Measurements from ENCODE around the gene SYT14.
"Not testable (repeated sequence)": the region's sequence is repeated elsewhere in the genome, so short reads cannot be mapped to it uniquely, and the experiment has no call there.

Gene SYT14

DNA sequence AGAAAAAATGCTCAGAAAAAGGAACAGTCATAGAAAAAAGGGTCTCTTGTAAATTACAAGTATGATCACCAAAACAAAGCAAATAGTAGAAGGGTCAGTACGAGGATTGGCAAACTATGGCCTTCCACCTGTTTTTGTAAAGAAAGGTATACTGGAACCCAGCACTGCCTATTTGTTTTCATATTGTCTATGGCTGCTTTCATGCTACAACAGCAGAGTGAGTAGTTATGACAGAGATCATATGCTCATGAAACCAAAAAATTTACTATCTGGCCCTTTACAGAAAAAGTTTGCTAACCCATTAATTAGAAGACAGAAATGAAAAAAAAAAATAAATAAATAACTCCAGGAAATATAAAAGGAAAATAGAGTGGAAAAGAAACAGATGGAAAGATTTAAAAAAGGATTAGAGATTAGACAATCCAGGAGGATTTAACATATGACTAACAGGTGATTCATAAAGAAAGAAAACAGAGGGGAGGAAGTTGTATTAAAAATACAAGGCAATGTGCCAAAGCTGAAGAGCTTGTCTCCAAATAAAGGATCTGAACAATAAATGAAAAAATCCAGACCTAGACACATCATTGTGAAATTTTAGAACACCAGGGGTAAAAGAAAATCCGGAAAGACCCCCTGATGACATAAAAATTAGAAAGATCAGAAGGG, 186.0 kb downstream of the SYT14 start:
- DNase-seq = no peak

DNA sequence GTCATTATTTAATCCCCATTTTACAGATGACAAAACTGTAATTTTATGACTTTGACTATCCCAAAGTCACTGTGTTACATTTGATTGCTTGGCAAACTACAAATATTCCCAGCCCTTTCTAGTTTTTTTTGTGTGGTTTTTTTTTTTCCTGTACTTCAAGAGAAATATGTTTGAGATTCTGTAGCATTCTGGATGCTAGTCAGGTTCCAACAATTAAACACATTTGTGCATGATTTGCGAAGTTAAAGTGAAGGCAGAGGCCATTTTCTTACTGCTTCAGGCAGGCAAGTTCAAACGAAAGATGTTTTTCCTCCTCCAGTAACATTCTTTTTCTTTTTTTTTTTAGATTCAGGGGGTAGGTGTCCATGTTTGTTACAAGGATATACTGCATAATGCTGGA, 186.7 kb downstream of the SYT14 start:
- DNase-seq = no peak

DNA sequence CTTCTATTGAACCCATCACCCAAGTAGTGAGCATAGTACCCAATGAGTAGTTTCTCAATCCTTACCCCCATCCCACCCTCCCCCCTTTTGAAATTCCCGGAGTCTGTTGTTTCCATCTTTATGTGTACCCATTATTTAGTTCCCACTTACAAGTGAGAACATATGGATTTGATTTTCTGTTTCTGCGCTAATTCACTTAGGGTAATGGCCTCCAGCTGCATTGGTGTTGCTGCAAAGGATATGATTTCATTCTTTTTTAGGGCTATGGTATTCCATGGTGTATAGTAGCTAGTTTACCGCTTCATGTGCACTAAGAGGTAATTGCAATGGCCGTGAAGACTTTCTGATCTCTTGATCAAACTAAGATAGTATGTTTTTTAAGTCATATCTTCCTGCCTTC, 187.1 kb downstream of the SYT14 start:
- no peak for DNase-seq

DNA sequence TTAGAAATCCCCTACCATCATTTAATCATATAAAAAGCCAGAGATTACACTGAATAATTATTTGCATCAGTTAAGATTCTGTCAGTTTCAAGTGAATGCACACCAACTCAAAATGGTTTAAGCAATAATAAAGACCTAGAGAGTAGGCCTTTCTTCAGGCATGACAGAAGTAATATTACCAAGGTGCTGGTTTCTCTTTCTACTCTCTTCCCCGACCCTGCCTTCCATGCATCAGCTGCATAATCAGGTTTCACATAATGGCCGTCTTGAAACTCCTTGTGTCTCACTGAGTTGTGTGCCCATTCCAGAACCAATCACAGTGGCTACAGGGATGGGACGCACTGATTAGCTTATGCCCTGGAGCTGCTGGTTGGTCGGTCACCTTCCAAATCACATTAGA, 191.1 kb downstream of the SYT14 start:
- DNase-seq = no peak

DNA sequence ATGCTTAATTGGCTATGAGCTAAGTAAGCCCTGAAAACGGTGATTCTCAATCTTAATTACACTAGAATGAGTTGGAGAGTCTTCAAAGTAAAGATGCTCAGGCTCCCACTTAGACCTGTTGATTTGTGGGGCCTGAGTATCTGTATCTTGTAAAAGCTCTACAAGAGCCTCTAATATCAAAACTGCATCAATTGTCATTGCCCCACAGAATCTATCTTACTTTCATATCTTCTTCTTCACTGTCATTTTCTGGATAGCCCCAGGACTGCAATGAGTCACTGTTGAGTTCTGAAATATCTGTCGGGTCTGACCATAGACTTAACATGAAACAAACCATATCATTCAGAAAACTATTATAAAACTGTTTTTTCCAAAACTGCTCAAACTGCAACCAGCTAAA, 191.7 kb downstream of the SYT14 start:
- no peak for DNase-seq

DNA sequence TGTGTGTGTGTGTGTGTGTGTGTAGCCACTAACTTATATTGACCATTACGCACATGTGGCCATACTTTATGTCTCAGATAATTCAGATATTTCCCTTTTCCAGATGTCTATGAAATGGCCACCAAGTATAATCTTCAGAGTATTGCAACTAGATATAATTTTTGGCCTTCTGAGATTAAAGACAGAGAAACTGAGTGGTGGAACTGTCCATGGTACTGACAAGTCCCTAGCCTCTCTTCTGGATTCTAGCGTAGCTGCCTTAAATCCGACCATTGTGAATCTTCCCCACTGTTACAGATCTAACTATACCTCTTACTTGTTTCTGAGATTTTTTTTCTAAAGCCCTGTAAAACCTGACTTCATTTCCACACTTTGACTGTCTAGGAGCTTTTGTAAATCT, 194.6 kb downstream of the SYT14 start:
- DNase-seq = no peak

DNA sequence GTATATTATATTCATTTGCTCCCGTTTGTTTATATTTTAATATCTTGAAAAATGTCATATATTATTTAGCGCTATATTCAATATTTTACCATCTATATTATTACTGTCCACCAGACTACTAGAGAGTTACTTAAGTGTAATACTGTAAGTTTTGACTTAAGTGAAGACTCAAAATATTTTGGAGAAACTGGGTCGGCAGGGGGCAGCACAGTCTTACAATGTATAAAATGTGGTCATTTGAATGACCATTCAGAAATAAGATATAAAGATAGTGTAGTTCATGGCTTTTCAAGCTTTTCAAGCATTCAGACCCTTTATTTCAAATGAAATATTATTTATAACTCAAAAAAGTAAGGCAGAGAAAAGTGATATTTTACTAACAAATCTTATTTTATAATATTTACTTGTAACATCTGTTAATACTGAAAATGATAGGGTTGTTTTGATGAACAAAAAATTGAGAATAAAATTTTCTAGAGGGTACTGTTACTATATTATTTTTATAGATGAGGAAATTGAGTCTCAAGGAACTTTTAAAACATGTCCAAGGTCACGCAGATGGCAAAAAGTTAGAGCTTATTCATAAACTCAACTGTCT, 205.5 kb downstream of the SYT14 start:
- DNase-seq = no peak

DNA sequence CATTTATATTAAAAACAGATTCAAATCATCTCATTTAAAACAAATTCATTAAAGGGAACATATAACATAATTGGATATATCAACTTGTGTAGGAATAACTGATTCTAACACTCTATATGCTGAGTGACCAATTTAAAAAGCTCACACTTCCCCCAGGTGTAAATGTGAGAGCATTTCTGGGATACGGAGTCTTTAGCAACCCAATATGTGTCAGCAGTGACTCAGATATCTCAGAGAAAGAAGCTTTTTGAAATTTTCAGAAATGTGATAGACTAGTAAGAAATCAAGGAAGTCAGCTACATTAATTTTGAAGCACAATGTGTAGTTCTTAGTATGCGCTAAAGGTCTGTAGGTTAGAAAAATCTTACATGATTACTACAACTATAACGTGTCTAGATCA, 206.7 kb downstream of the SYT14 start:
- DNase-seq = no peak

DNA sequence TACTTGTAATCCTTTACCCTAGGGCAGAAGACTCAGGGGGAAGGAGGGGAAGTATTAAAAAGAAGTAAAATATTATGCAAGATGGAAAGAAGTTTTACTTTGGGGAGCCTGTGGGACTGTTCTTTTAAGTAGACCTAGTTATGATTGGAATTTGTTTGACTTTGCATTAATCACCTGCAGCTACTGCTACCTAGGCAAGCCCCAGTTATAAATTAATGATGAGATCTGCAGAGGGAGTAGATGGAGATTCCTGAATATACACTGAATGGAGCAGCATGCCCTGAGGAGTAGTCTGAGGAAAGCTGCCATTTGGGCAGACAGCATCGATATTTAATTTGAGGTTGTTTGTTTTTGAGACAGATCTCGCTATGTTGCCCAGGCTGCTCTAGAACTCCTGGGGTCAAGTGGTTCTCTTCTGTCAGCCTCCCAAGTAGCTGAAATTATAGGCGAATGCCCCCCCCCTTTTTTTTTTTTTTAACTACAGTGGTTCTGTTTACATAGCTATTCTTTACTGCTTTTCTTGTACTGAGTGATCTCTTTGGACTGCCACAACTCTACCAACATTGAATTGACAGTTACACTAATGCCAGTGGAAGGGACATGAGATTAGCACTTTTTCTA, 213.1 kb downstream of the SYT14 start:
- no peak for DNase-seq

DNA sequence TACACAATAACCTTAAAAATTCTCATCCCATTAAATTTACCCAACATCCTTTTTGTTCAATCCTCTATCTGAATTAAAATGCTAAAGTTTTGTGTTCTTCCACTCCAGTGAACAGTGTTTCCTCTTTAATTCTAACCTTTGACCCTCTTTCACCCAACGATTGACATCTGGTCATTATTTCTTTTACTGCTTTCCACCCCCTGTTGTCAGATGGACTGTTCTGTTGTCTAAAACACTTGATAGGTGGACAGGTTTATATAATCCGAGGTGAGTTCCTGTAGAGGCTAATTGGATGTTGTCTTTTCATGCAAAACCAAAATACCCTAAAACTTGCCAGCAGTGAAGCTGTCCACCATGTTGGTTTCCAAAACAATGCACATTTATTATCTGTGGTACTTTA, 221.2 kb downstream of the SYT14 start:
- DNase-seq = no peak

DNA sequence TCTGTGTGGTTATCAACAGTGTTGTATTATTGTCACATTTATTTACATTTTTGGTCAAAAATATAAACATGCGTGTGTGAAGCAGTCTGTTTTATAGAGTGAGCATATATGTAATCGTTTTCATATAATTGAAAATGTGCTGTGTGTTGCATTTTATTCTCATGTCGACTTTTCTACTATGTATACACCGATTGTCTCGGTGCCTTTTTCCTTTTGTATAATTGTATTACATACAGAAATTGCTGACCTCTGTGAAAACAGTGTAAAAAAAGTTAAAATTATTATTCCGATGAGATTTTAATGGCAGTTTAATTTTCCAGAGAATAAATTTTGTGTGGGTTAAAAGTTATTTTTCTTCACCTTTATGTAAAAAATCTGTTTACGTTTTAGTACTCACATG, 232.2 kb downstream of the SYT14 start:
- DNase-seq = no peak

DNA sequence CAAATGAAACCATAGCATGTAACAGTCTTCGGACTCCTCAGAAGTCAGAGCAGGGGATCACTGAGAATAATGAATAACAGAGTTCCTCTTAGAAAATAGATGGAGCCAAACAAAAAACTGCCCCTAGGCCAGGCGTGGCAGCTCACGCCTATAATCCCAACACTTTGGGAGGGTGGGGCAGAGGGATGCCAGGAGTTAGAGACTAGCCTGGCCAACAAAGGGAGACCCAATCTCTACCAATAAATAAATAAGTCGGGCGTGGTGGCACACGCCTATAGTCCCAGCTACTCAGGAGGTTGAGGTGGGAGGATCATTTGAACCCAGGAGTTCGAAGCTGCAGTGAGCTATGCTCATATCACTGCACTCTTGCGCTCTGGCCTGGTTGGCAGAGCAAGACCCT, 236.1 kb downstream of the SYT14 start:
- DNase-seq = no peak

DNA sequence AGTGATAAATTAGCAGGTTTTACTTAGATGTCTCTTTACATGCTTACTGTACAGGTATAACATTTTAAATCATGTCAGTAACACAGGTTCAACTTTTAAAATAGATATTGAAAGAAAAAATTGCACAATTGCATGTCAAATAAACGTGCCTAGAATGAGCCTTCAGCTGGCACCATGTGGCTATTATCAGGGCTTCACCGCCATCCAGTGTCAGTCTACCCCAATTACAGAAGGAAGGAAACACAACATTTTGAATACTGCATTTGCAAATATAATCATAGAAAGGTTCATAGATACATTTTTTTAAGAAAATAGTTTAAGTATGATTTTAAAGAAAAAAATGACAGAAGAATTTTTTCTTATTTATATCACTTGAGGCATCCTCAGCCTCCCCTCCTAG, 247.0 kb downstream of the SYT14 start:
- DNase-seq = no peak

DNA sequence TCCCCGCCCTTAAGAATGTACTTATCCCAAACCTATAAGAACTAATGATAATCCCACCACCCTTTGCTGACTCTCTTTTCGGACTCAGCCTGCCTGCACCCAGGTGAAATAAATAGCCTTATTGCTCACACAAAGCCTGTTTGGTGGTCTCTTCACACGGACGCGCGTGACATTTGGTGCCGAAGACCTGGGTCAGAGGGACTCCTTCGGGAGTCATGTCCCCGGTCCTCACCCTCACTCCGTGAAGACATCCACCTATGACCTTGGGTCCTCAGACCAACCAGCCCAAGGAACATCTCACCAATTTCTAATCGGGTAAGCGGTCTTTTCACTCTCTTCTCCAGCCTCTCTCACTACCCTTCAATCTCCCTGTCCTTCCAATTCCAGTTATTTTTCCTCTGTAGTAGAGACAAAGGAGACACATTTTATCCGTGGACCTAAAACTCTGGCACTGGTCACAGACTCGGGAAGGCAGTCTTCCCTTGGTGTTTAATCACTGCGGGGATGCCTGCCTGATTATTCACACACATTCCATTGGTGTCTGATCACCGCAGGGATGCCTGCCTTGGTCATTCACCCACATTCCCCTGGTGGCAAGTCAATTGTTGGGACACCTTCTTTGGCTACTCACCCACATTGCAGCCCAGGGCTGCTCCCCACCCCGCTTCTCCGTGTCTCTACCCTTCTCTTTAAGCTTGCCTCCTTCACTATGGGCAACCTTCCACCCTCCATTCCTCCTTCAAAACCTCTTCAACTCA, 250.0 kb downstream of the SYT14 start:
- DNase-seq = peak; percentile 45

DNA sequence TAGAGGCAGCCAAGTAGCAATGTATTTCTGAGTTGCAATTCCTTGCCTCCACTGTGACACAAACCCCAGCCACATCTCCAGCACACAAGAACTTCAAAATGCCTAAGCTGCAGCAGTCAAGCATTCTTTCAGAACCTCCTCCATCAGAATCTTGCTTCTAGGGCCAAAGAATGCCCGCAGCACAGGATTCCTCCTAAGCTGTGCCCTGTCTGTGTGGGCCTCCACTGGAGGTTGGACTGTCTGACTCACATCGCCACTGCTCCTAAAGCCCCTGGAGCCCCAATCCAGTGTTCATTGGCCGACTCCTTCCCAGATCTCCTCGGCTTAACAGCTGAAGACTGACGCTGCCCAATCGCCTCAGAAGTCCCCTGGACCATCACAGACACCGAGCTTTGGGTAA, 251.4 kb downstream of the SYT14 start:
- no peak for DNase-seq

DNA sequence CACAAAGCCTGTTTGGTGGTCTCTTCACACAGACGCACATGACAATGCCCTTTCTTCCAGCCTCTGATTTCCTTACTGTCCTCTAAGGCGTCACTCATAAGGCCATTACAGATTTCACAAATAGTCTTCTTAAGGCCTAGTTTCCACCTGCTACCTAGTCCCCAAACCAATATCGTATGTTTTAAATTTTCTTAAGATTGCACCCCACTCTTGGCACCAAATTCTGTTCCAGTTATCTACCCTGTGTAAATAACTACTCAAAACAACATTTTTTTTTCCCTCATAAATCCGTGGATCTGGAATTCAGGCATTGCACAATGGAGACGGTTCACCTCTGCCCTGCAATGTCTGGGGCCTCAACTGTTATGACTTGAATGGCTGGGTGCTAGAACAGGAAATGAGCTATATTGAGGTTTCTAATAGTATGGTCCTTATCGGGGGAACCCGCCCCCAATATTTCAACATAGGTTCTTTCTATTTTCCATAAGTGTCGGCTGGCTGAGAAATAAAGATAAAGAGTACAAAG, 257.7 kb downstream of the SYT14 start:
- no peak for DNase-seq

DNA sequence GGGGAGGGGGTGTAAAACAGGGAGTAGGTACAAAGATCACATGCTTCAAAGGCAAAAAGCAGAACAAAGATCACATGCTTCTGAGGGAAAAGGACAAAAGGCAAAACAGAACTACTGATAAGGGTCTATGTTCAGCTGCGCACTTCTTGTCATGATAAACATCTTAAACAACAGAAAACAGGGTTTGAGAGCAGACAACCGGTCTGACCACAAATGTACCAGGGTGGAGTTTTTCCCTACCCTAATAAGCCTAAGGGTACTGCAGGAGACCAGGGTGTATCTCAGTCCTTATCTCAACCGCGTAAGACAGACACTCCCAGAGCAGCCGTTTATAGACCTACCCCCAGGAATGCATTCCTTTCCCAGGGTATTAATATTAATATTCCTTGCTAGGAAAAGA, 258.2 kb downstream of the SYT14 start:
- not testable (repeated sequence) for DNase-seq

DNA sequence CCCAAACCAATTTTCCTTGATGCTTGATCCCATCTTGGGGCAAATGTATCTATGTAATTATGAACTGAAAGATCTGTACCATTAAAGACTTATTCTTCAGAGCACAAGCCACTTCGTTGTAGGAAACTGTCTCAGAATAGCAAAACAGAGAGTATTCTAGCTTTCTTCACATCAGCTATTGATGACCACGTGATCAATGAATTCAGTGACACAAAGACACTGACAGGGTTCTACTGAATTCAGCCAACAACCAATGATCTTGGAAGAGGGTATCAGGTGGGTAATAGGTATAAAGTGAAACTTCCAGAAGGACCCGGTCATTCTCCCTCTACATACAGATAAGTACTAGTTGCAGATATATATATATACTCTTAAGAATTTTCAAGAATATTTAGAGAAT, 260.8 kb downstream of the SYT14 start:
- DNase-seq = no peak

DNA sequence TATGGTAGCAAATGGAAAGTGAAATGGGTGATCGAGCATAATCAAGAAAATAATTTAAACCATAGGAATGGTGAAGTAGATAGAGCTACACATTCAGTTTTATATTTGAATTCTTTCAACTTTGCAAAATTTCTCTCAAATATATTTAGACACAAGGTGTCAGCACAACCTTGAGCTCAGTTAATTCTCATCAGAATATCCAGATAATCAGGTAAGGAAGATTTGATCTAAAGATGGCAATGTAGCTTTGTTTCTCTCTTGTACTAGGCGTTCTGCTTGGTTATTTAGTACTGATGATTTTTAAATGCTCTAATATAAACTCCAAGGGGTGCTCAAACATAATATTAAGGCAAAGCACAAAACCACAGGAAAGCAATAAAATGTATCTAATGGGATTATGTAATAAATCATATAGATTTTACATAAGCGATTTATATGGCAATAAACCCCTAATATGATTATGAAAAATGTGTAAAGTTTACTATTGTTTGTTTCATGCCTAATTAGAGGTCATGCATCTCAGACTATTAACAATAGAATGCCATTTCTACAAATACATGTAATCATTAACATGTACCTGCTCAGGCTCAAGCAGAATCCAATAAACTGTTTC, 262.2 kb downstream of the SYT14 start:
- no peak for DNase-seq

DNA sequence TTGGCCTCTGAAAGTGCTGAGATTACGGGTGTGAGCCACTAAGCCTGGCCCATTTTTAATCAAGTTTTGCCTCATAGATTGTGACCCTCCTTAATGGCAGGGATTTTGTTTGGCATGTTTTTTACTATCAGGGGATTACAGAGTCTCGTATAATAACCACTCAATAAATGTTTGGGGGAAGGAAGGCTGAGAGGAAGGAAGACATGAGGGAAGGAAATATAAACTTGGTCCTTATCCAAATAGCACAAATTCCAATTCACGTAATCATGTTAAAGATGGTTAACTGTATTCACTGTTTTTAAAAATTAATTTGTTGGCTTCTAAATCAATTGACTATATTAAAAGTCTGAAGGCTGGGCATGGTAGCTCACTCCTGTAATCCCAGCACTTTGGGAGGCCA, 263.7 kb downstream of the SYT14 start:
- DNase-seq = no peak

DNA sequence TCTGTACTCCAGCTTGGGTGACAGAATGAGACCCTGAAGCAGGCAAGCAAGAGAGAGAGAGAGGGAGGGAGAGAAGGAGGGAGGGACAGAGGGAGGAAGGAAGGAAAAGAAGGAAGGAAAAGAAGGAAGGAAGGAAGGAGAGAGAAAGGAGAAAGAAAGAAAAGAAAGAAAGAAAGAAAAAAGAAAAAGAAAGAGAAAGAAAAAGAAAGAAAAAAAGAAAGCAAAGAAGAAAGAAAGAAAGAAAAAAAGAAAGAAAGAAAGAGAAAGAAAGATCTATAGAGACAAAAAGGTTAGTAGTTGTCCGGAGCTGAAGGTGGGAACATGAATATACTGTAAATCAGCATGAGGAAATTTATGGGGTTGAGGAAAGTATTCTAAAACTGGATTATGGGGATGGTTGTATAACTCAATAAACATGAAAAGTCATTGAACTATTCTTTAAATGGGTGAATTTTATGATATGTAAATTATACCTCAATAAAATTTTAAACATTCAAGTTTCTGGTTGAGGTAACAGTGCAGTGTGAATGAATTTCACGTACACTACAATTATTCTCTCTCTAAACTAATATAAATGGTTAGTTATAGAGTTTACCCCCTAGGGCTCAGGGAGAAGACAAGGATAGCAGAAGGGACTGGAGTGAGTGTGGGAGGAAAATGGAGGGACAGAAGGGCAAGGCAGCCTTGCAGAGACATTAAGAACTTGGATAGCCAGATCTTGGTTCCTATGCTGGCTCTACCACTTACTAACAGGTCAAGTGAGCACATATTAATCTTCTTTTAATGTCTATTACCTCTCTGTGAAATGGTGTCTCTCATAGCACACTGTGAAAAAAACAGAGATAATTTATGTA, 269.8 kb downstream of the SYT14 start:
- no peak for DNase-seq

DNA sequence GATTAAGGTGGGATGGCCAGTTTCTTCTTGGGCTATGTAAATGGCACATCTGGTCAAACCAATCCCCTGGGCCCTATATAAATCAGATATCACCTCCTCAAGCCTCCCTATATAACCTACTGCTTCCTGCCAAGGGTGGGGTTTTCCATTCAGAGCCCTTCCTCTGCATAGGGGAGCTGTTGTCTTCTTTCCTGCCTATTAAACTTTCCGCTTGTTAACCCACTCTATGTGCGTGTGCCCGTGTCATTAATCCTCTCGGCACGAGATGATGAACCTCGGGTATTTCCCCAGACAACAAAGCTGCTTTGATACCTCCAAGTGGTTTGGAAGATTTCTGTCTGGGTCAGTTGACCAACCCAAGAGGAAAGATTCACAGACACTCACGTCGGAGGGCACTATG, 275.3 kb downstream of the SYT14 start:
- no peak for DNase-seq
